CD4-positive, alpha-beta memory T cell (primary cell): ENCODE results near the gene RFESD. TPM values are rescaled to one million over a fixed set of nuclear protein-coding genes. Genes with fewer than 3 reads are reported as not detected.
A peak's percentile ranks its signal among the peaks of the same experiment; 100 is the strongest.
"Not testable (repeated sequence)": the region's sequence is repeated elsewhere in the genome, so short reads cannot be mapped to it uniquely, and the experiment has no call there.

Experiments used
- CTCF ChIA-PET: fragments of 350-600 bp; sonication (Branson Sonifier 250); formaldehyde crosslinking; loops from one replicate; lab custom pipeline; 2021; ENCODE audit warnings: inconsistent platforms; ENCODE audit not compliant: partially characterized antibody; lab: Charles Lee
- POLR2A ChIA-PET: fragments of 350-600 bp; sonication (Branson Sonifier 250); formaldehyde crosslinking; loops from one replicate; lab custom pipeline; 2021; ENCODE audit not compliant: partially characterized antibody; lab: Charles Lee
- DNase-seq, 5 donors: peaks; one replicate each; pipeline versions ENCODE4 v3.0.0 to v3.0.0-alpha.2; 2020 to 2022; ENCODE audit warnings: mixed read lengths in 1 of 5
- H3K27ac ChIP-seq: one replicate; pipeline ENCODE4 v1.7.0; 2013; ENCODE audit warnings: low read depth, low read length
- H3K27me3 ChIP-seq: 2 replicates; pipeline ENCODE4 v1.7.0; 2013; ENCODE audit warnings: mild to moderate bottlenecking, low read length, moderate library complexity; ENCODE audit not compliant: insufficient read depth
- H3K36me3 ChIP-seq: 2 replicates; pipeline ENCODE4 v1.7.0; 2013; ENCODE audit warnings: mild to moderate bottlenecking, low read length, moderate library complexity; ENCODE audit not compliant: insufficient read depth
- H3K4me1 ChIP-seq: 2 replicates; pipeline ENCODE4 v1.7.0; 2013; ENCODE audit warnings: mild to moderate bottlenecking, low read length, moderate library complexity; ENCODE audit not compliant: insufficient read depth
- H3K4me3 ChIP-seq, 2 donors: one replicate each; pipeline ENCODE4 v1.7.0; 2013; ENCODE audit warnings: low read length in 2 of 2, mild to moderate bottlenecking in 1 of 2
- H3K9me3 ChIP-seq, 2 donors: one replicate each; pipeline ENCODE4 v1.7.0; 2013; ENCODE audit warnings: low read length in 2 of 2, control low read depth in 1 of 2; ENCODE audit not compliant: control insufficient read depth in 1 of 2
- H3K27ac Mint-ChIP-seq, 7 donors: one replicate each; pipeline ENCODE4 v1.8.0; 2020 to 2021; ENCODE audit warnings: mixed read lengths in 7 of 7, mild to moderate bottlenecking in 6 of 7, inconsistent platforms in 3 of 7, moderate library complexity in 3 of 7
- H3K27me3 Mint-ChIP-seq, 2 donors: one replicate each; pipeline ENCODE4 v1.8.0; 2020 to 2021; ENCODE audit warnings: mixed read lengths in 2 of 2
- H3K36me3 Mint-ChIP-seq, 2 donors: one replicate each; pipeline ENCODE4 v1.8.0; 2020 to 2021; ENCODE audit warnings: mixed read lengths in 2 of 2, inconsistent platforms in 1 of 2, mild to moderate bottlenecking in 1 of 2
- H3K4me1 Mint-ChIP-seq, 4 donors: one replicate each; pipeline ENCODE4 v1.8.0; 2020 to 2021; ENCODE audit warnings: mixed read lengths in 4 of 4, mild to moderate bottlenecking in 1 of 4
- H3K4me3 Mint-ChIP-seq, 8 donors: one replicate each; pipeline ENCODE4 v1.8.0; 2020 to 2021; ENCODE audit warnings: mixed read lengths in 8 of 8, mild to moderate bottlenecking in 7 of 8, moderate library complexity in 6 of 8, inconsistent platforms in 3 of 8
- H3K9me3 Mint-ChIP-seq, 8 donors: one replicate each; pipeline ENCODE4 v1.8.0; 2020 to 2021; ENCODE audit warnings: mixed read lengths in 8 of 8, mild to moderate bottlenecking in 5 of 8, inconsistent platforms in 3 of 8, moderate library complexity in 1 of 8
- intact Hi-C: fragments of 100-400 bp; cut with micrococcal nuclease; formaldehyde crosslinking; loops from one replicate; pipeline ENCODE4 v1.15.1; 2023
- polyA plus RNA-seq, 2 donors: library from polyadenylated mRNA; unstranded; fragments of 300-500 nt; fragmentation: Illumina TruSeq; gene quantifications; one replicate each; pipeline ENCODE4 v1.2.3, GENCODE V29; 2021
- total RNA-seq, 2 experiments: library from RNA; stranded (reverse); gene quantifications; one replicate each; pipeline ENCODE4 v1.2.3, GENCODE V29; 2021

Gene RFESD
- total and polyA plus RNA-seq, 4 experiments from 2014 or later = 9.1 to 11.8 (median 9.6) TPM

- peaks cover 16 to 43% (median 26%) of the 10 kb centered on the region in 4 donors for H3K4me1 Mint-ChIP-seq
- H3K27me3 Mint-ChIP-seq, DNase-seq, H3K36me3 ChIP-seq, H3K27me3 ChIP-seq, H3K9me3 Mint-ChIP-seq, H3K9me3 ChIP-seq, H3K27ac ChIP-seq, H3K36me3 Mint-ChIP-seq, H3K4me3 ChIP-seq: not testable (repeated sequence)
- ChIA-PET POLR2A (interaction anchor here (1.9 to 2.8 kb wide), 4 partner anchors 11 to 176 kb away, joined by 5 to 87 read pairs (median 24); partner anchors contain the start of genes ARSK, RFESD and SKIC3), CTCF (interaction anchor here (1.8 to 2.7 kb wide), 2 partner anchors 9 to 12 kb away, joined by 4 to 49 read pairs; partner anchors contain the start of gene RFESD)
- peaks cover 15% of the 10 kb centered on the region for H3K4me1 ChIP-seq
- intact Hi-C loops = loop anchor here (1.0 kb wide), 3 partner anchors 11 to 78 kb away; partner anchors contain the start of genes ARSK and RFESD
- H3K27ac Mint-ChIP-seq = peak overlapping the region in 4 of 7 donors; percentile 60 to 96 (median 90)
- H3K4me3 Mint-ChIP-seq = peak overlapping the region in 1 of 8 donors; percentile 38
Observed at GRCh38 chr5:95632942-95633341, 13.6 kb upstream of the RFESD start.

- POLR2A ChIA-PET = interaction anchor here (0.6 to 1.0 kb wide), 2 partner anchors 12 to 174 kb away, joined by 3 to 6 read pairs; no protein-coding TSS in a partner anchor
- peaks cover 15% of the 10 kb centered on the region for H3K4me1 ChIP-seq
- no peak for DNase-seq
- H3K4me3 Mint-ChIP-seq = peak overlapping the region in 1 of 8 donors; percentile 69
- H3K4me3 ChIP-seq = no peak overlapping the region
- H3K36me3 Mint-ChIP-seq = no peaks in the 10 kb centered on the region
- peaks cover 16 to 43% (median 26%) of the 10 kb centered on the region in 4 donors for H3K4me1 Mint-ChIP-seq
- no peaks in the 10 kb centered on the region for H3K27me3 ChIP-seq
- no peaks in the 10 kb centered on the region for H3K9me3 ChIP-seq
- H3K27ac Mint-ChIP-seq = peak overlapping the region in 5 of 7 donors; percentile 11 to 70 (median 39)
- H3K27ac ChIP-seq = no peak overlapping the region
- peaks cover 4 to 8% of the 10 kb centered on the region in 2 donors for H3K27me3 Mint-ChIP-seq
- H3K9me3 Mint-ChIP-seq = peaks cover 0 to 2% (median 0%) of the 10 kb centered on the region in 8 donors
- intact Hi-C loops = no loop called here
- CTCF ChIA-PET = interaction anchor here (3.8 kb wide), 1 partner anchor 12 kb away, joined by 37 read pairs; the partner anchor contains the start of gene RFESD
- no peaks in the 10 kb centered on the region for H3K36me3 ChIP-seq
Observed at GRCh38 chr5:95633671-95634070, 12.9 kb upstream of the RFESD start.

GRCh38 chr5:95634081-95634480, 12.5 kb upstream of the RFESD start:
- Histone ChIP-seq H3K4me1 (peaks cover 15% of the 10 kb centered on the region), H3K4me3 (no peak overlapping the region), H3K36me3 (no peaks in the 10 kb centered on the region), H3K27me3 (no peaks in the 10 kb centered on the region), H3K27ac (no peak overlapping the region), H3K9me3 (no peaks in the 10 kb centered on the region)
- intact Hi-C loops = no loop called here
- H3K9me3 Mint-ChIP-seq = peaks cover 0 to 2% (median 0%) of the 10 kb centered on the region in 8 donors
- no peak for DNase-seq
- POLR2A ChIA-PET = interaction anchor here (1.0 kb wide), 1 partner anchor 12 kb away, joined by 6 read pairs; no protein-coding TSS in a partner anchor
- CTCF ChIA-PET = interaction anchor here (3.8 kb wide), 1 partner anchor 11 kb away, joined by 37 read pairs; the partner anchor contains the start of gene RFESD
- H3K4me1 Mint-ChIP-seq = peaks cover 16 to 43% (median 26%) of the 10 kb centered on the region in 4 donors
- peak overlapping the region in 1 of 7 donors; percentile 70 for H3K27ac Mint-ChIP-seq
- H3K27me3 Mint-ChIP-seq = peaks cover 4 to 8% of the 10 kb centered on the region in 2 donors
- no peak overlapping the region for H3K4me3 Mint-ChIP-seq
- H3K36me3 Mint-ChIP-seq = no peaks in the 10 kb centered on the region

- Histone ChIP-seq H3K4me1 (no peaks in the 10 kb centered on the region), H3K4me3 (no peak overlapping the region), H3K27me3 (no peaks in the 10 kb centered on the region), H3K27ac (no peak overlapping the region), H3K36me3 (no peaks in the 10 kb centered on the region), H3K9me3 (no peaks in the 10 kb centered on the region)
- H3K4me1 Mint-ChIP-seq = peaks cover under 1 to 14% (median 5%) of the 10 kb centered on the region in 4 donors
- ChIA-PET POLR2A (no interaction called here), CTCF (no interaction called here)
- DNase-seq = no peak
- no peaks in the 10 kb centered on the region for H3K36me3 Mint-ChIP-seq
- H3K27ac Mint-ChIP-seq = no peak overlapping the region
- no peak overlapping the region for H3K4me3 Mint-ChIP-seq
- H3K27me3 Mint-ChIP-seq = peaks cover 4 to 8% of the 10 kb centered on the region in 2 donors
- H3K9me3 Mint-ChIP-seq = no peaks in the 10 kb centered on the region
- intact Hi-C loops = no loop called here
Observed at GRCh38 chr5:95638632-95639031, 7.9 kb upstream of the RFESD start.

GRCh38 chr5:95641741-95642220, 4.8 kb upstream of the RFESD start:
- H3K4me3 ChIP-seq = no peak overlapping the region
- ChIA-PET POLR2A (interaction anchor here (0.6 kb wide), 1 partner anchor 10 kb away, joined by 3 read pairs; no protein-coding TSS in a partner anchor), CTCF (interaction anchor here (0.9 to 8.3 kb wide), 8 partner anchors 10 to 211 kb away, joined by 3 to 131 read pairs (median 8); no protein-coding TSS in a partner anchor)
- no peaks in the 10 kb centered on the region for H3K36me3 ChIP-seq
- H3K4me1 Mint-ChIP-seq = peaks cover 11 to 29% (median 16%) of the 10 kb centered on the region in 4 donors
- intact Hi-C loops = loop anchor here (10.0 kb wide), 2 partner anchors 1023 to 1523 kb away; partner anchors contain the start of gene CAST
- no peaks in the 10 kb centered on the region for H3K9me3 ChIP-seq
- H3K27ac Mint-ChIP-seq = no peak overlapping the region
- H3K27ac ChIP-seq = no peak overlapping the region
- H3K9me3 Mint-ChIP-seq = no peaks in the 10 kb centered on the region
- H3K27me3 Mint-ChIP-seq = peaks cover 2 to 4% of the 10 kb centered on the region in 2 donors
- no peak overlapping the region for H3K4me3 Mint-ChIP-seq
- no peak for DNase-seq
- H3K27me3 ChIP-seq = no peaks in the 10 kb centered on the region
- peaks cover 16% of the 10 kb centered on the region for H3K4me1 ChIP-seq
- H3K36me3 Mint-ChIP-seq = peaks cover 0 to under 1% of the 10 kb centered on the region in 2 donors

- Histone ChIP-seq H3K36me3 (no peaks in the 10 kb centered on the region), H3K27ac (no peak overlapping the region), H3K9me3 (no peaks in the 10 kb centered on the region), H3K4me3 (no peak overlapping the region), H3K4me1 (peaks cover 26% of the 10 kb centered on the region), H3K27me3 (no peaks in the 10 kb centered on the region)
- CTCF ChIA-PET = interaction anchor here (0.7 to 8.3 kb wide), 13 partner anchors 8 to 959 kb away, joined by 3 to 131 read pairs (median 5); no protein-coding TSS in a partner anchor
- no peak for DNase-seq
- POLR2A ChIA-PET = interaction anchor here (5.0 to 6.8 kb wide), 2 partner anchors 12 to 21 kb away, joined by 39 to 110 read pairs; partner anchors contain the start of gene GPR150
- H3K4me3 Mint-ChIP-seq = no peak overlapping the region
- intact Hi-C loops = loop anchor here (10.0 kb wide), 2 partner anchors 1022 to 1522 kb away; partner anchors contain the start of gene CAST
- peaks cover 15 to 33% (median 24%) of the 10 kb centered on the region in 4 donors for H3K4me1 Mint-ChIP-seq
- H3K9me3 Mint-ChIP-seq = no peaks in the 10 kb centered on the region
- peaks cover 0 to 1% of the 10 kb centered on the region in 2 donors for H3K36me3 Mint-ChIP-seq
- H3K27ac Mint-ChIP-seq = peak overlapping the region in 6 of 7 donors; percentile 20 to 73 (median 44)
- H3K27me3 Mint-ChIP-seq = peaks cover 2 to 4% of the 10 kb centered on the region in 2 donors
Observed at GRCh38 chr5:95643152-95643551, 3.4 kb upstream of the RFESD start.
